Uterus (tissue), 2 donors: Measurements from ENCODE around the gene DNMT1.

Experiments
- POLR2A ChIP-seq, 2 donors: fragments of 450-650 bp; IDR thresholded peaks; one replicate each; pipeline ENCODE4 v1.6.1; 2016; ENCODE audit warnings: antibody characterized with exemption in 2 of 2, mild to moderate bottlenecking in 1 of 2, moderate library complexity in 1 of 2
- TF ChIP-seq, protein P1 (sequence below), 4 experiments: fragments of 200-600 bp in 2 of 4; fragments of 450-650 bp in 2 of 4; sonication (generic) in 2 of 4; IDR thresholded peaks; one replicate each; pipeline ENCODE4 v1.5.1; 2016 to 2019; ENCODE audit warnings: antibody characterized with exemption in 4 of 4, mild to moderate bottlenecking in 2 of 4, moderate library complexity in 1 of 4

GRCh38 chr19:10116866-10117616 lies 77.7 kb downstream of the DNMT1 start:
- TF ChIP-seq, protein P1, sequence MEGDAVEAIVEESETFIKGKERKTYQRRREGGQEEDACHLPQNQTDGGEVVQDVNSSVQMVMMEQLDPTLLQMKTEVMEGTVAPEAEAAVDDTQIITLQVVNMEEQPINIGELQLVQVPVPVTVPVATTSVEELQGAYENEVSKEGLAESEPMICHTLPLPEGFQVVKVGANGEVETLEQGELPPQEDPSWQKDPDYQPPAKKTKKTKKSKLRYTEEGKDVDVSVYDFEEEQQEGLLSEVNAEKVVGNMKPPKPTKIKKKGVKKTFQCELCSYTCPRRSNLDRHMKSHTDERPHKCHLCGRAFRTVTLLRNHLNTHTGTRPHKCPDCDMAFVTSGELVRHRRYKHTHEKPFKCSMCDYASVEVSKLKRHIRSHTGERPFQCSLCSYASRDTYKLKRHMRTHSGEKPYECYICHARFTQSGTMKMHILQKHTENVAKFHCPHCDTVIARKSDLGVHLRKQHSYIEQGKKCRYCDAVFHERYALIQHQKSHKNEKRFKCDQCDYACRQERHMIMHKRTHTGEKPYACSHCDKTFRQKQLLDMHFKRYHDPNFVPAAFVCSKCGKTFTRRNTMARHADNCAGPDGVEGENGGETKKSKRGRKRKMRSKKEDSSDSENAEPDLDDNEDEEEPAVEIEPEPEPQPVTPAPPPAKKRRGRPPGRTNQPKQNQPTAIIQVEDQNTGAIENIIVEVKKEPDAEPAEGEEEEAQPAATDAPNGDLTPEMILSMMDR (IDR thresholded peaks at IDR 0.05): no peak
- TF ChIP-seq POLR2A (IDR thresholded peaks at IDR 0.05): no peak
